Panc1 (cell line): ENCODE measurements around the gene MYOG. TPM values are rescaled to one million over a fixed set of nuclear protein-coding genes. Genes with fewer than 3 reads are reported as not detected.

Source experiments
- ATAC-seq: fragments of 200-7000 bp; cut with Tn5 transposase; 2 replicates; pipeline ENCODE4 v1.9.1; 2020; ENCODE audit warnings: mild to moderate bottlenecking, moderate library complexity
- BruUV-seq: library from RNA; stranded (reverse); fragments of 400-500 nt; replicated peaks from 2 replicates; lab custom pipeline; 2021; lab: Mats Ljungman, UMichigan
- CTCF ChIA-PET: fragments of 300-600 bp; sonication (Branson Sonifier 250); formaldehyde crosslinking; loops from one replicate; lab custom pipeline; 2022; ENCODE audit warnings: antibody characterized with exemption; lab: Charles Lee
- POLR2A ChIA-PET: fragments of 300-600 bp; sonication (Branson Sonifier 250); formaldehyde crosslinking; loops from one replicate; lab custom pipeline; 2022; ENCODE audit warnings: antibody characterized with exemption; lab: Charles Lee
- DNase-seq: peaks from one replicate; pipeline ENCODE4 v3.0.0-alpha.2; 2010; ENCODE audit warnings: low read depth, low spot score
- H3K27ac ChIP-seq: 2 replicates; pipeline ENCODE4 v1.5.1; 2011; ENCODE audit warnings: mild to moderate bottlenecking, low read length, inconsistent platforms
- H3K27me3 ChIP-seq: fragments of 200-500 bp; sonication (Bioruptor generic); 2 replicates; pipeline ENCODE4 v1.6.0; 2014; ENCODE audit warnings: low read length, inconsistent platforms; ENCODE audit not compliant: control insufficient read depth, insufficient read depth
- H3K36me3 ChIP-seq: fragments of 200-500 bp; sonication (Bioruptor generic); 2 replicates; pipeline ENCODE4 v1.5.1; 2014; ENCODE audit warnings: inconsistent platforms, mild to moderate bottlenecking, low read length, moderate library complexity; ENCODE audit not compliant: control insufficient read depth, insufficient read depth
- H3K4me1 ChIP-seq: 2 replicates; pipeline ENCODE4 v1.5.1; 2011; ENCODE audit warnings: inconsistent platforms, mild to moderate bottlenecking, low read length, moderate library complexity; ENCODE audit not compliant: control insufficient read depth, insufficient read depth
- H3K4me3 ChIP-seq, 2 experiments: 2 replicates each; pipeline ENCODE4 v1.5.1; 2011 to 2012; ENCODE audit warnings: low read depth in 2 of 2, low read length in 2 of 2, mild to moderate bottlenecking in 2 of 2, inconsistent platforms in 1 of 2, moderate library complexity in 1 of 2
- H3K9me3 ChIP-seq: fragments of 200-500 bp; sonication (Bioruptor generic); 2 replicates; pipeline ENCODE4 v1.5.1; 2014; ENCODE audit warnings: low read depth, mild to moderate bottlenecking, inconsistent platforms, low read length, moderate library complexity; ENCODE audit not compliant: control insufficient read depth, insufficient read depth
- CTCF ChIP-seq: fragments of 450-650 bp; IDR thresholded peaks from 2 replicates; pipeline ENCODE4 v1.5.1; 2017; ENCODE audit warnings: mild to moderate bottlenecking
- POLR2AphosphoS5 ChIP-seq: IDR thresholded peaks from 2 replicates; pipeline ENCODE4 v1.6.1; 2012; ENCODE audit warnings: mild to moderate bottlenecking, low read depth, low read length, moderate library complexity
- SIN3A ChIP-seq: IDR thresholded peaks from 2 replicates; pipeline ENCODE4 v1.6.1; 2012; ENCODE audit warnings: low read depth, mild to moderate bottlenecking, low read length, moderate library complexity, borderline replicate concordance; ENCODE audit not compliant: insufficient read depth
- TCF7L2 ChIP-seq: IDR thresholded peaks from 2 replicates; pipeline ENCODE4 v1.6.1; 2011; ENCODE audit warnings: mild to moderate bottlenecking, low read depth, low read length, inconsistent platforms
- in situ Hi-C: cut with HindIII; loops from 2 replicates; pipeline ENCODE4 v1.10.0; 2016; ENCODE audit warnings: low sequenced_read_pairs, low pct_unique_long_range_greater_than_20kb
- intact Hi-C: fragments of 100-400 bp; cut with micrococcal nuclease; formaldehyde crosslinking; loops from one replicate; pipeline ENCODE4 v1.10.0; 2022; ENCODE audit not compliant: unreplicated experiment
- total RNA-seq: library from RNA; stranded (reverse); gene quantifications from one replicate; pipeline ENCODE4 v1.2.1, GENCODE V29; 2021; ENCODE audit not compliant: unreplicated experiment
- TF ChIP-seq, protein P1 (sequence below), 2 experiments: IDR thresholded peaks; 2 replicates each; pipeline ENCODE4 v1.6.1; 2011 to 2012; ENCODE audit warnings: low read depth in 2 of 2, control low read depth in 1 of 2, low read length in 1 of 2, mild to moderate bottlenecking in 1 of 2, moderate library complexity in 1 of 2; ENCODE audit not compliant: insufficient read depth in 1 of 2

Gene MYOG
- total RNA-seq, 1 experiment from 2014 or later, result not detected

DNA sequence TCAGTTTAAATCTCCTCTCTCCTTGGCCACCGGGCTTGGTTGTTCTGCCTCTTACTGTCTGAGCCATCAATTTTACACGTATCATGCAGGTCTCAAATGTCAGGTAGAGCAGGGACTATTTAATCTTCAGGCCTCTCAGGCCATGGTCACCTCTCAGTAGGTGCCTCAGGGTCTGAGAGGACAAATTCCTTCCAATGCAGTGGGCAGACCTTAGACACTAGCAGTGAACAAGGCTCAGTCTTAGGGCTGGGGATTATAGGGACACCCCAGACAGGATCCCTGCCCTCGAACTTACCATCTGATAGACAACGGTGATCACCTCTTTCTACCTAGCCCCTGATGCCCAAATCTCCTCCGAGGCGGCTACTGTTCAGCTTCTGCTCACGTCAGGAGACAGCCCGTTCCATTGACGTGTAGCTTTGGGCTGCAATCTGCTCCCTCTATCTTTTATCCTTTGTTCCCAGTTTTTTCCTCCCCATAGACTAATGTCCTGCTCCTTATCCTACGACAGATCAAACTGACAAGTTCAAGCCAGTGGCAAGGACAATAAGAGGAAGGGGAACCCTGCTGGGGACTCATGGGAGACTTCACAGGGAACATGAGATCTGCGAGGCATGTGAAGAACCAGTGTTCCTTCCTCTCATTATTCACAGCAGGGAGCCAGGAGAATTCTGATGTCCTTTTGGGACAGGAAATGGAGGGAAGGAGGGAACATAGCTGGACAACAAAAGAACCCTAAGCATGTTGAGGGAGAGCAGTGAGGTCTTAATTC, 1.4 kb upstream of the MYOG start:
- in situ Hi-C loops, result no loop called here

GRCh38 chr1:203084588-203085527, 954 bp downstream of the MYOG start:
- no TSS peak for BruUV-seq
- H3K9me3 ChIP-seq, result no peaks in the 10 kb centered on the region
- POLR2A ChIA-PET, result no interaction called here
- H3K27me3 ChIP-seq, result no peaks in the 10 kb centered on the region
- no peak overlapping the region for H3K27ac ChIP-seq
- intact Hi-C loops (no loop called here), in situ Hi-C loops (no loop called here)
- H3K36me3 ChIP-seq, result no peaks in the 10 kb centered on the region
- CTCF ChIA-PET, result interaction anchor here (0.5 to 0.6 kb wide), 4 partner anchors 14 to 275 kb away, joined by 3 read pairs; no protein-coding TSS in a partner anchor
- DNase-seq (no peak), ATAC-seq (no peak)
- H3K4me3 ChIP-seq, result no peak overlapping the region
- TF ChIP-seq, protein P1, sequence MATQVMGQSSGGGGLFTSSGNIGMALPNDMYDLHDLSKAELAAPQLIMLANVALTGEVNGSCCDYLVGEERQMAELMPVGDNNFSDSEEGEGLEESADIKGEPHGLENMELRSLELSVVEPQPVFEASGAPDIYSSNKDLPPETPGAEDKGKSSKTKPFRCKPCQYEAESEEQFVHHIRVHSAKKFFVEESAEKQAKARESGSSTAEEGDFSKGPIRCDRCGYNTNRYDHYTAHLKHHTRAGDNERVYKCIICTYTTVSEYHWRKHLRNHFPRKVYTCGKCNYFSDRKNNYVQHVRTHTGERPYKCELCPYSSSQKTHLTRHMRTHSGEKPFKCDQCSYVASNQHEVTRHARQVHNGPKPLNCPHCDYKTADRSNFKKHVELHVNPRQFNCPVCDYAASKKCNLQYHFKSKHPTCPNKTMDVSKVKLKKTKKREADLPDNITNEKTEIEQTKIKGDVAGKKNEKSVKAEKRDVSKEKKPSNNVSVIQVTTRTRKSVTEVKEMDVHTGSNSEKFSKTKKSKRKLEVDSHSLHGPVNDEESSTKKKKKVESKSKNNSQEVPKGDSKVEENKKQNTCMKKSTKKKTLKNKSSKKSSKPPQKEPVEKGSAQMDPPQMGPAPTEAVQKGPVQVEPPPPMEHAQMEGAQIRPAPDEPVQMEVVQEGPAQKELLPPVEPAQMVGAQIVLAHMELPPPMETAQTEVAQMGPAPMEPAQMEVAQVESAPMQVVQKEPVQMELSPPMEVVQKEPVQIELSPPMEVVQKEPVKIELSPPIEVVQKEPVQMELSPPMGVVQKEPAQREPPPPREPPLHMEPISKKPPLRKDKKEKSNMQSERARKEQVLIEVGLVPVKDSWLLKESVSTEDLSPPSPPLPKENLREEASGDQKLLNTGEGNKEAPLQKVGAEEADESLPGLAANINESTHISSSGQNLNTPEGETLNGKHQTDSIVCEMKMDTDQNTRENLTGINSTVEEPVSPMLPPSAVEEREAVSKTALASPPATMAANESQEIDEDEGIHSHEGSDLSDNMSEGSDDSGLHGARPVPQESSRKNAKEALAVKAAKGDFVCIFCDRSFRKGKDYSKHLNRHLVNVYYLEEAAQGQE (IDR thresholded peaks at IDR 0.05; ENCODE audit: insufficient read depth in 1 of 2, low read depth in 2 of 2, low read length in 1 of 2), result no peak
- peak; percentile 75 for TF ChIP-seq CTCF
- H3K4me1 ChIP-seq, result no peaks in the 10 kb centered on the region

More for the DNA sequence above, 1.4 kb upstream of the MYOG start:
- CTCF ChIA-PET, result no interaction called here
- Histone ChIP-seq H3K27ac (no peak overlapping the region), H3K9me3 (no peaks in the 10 kb centered on the region), H3K4me1 (no peaks in the 10 kb centered on the region), H3K4me3 (no peak overlapping the region), H3K27me3 (no peaks in the 10 kb centered on the region), H3K36me3 (no peaks in the 10 kb centered on the region)
- no peak for DNase-seq
- TF ChIP-seq SIN3A (no peak), TCF7L2 (no peak), POLR2AphosphoS5 (no peak), CTCF (no peak)
- TF ChIP-seq, protein P1 (IDR thresholded peaks at IDR 0.05; ENCODE audit: insufficient read depth in 1 of 2, low read depth in 2 of 2, low read length in 1 of 2), result no peak
- POLR2A ChIA-PET, result no interaction called here
- intact Hi-C loops, result no loop called here
- no peak for ATAC-seq
- no TSS peak for BruUV-seq
